GM08714 (cell line): ENCODE results near the gene FZD8.

Experiments
- H3K4me3 ChIP-seq: fragments of 200-500 bp; sonication (Bioruptor generic); 2 replicates; pipeline ENCODE4 v1.5.1; 2014; ENCODE audit warnings: mild to moderate bottlenecking, low read length, inconsistent platforms
- ZNF274 ChIP-seq: IDR thresholded peaks from 2 replicates; pipeline ENCODE4 v1.6.1; 2012; ENCODE audit warnings: mild to moderate bottlenecking, low read depth, low read length

Gene FZD8

DNA sequence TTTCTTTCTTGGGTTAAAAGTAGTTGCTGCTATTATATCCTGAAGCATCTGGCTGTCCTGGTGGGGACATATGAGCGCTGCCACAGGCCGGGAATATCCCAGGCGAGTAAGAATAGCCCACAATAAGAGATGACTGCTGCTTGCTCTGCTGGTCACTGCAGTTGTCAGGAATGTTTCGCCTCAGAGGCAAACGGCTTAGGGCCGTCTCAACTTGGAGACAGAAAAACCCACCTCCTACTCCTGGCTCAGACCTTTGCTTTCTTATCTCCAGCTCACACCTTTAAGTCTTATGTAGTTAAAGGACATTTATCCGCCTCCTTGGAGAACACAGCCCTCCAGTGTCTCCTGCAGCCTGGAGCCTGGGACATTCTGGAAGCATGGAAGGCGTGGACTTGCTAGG is 36.9 kb downstream of the FZD8 start, which contains the start of gene GJD4:
Gene GJD4, plus strand, starts transcription at position 151 of the 400 bp plus-strand sequence. Its CDS starts 227 bp downstream, at position 378.
- H3K4me3 ChIP-seq: no peak within 1 kb of the TSS
- TF ChIP-seq ZNF274: no peak

GRCh38 chr10:35600193-35600592 is 41.9 kb downstream of the FZD8 start:
- TF ChIP-seq ZNF274: no peak
- H3K4me3 ChIP-seq: no peak overlapping the region

DNA sequence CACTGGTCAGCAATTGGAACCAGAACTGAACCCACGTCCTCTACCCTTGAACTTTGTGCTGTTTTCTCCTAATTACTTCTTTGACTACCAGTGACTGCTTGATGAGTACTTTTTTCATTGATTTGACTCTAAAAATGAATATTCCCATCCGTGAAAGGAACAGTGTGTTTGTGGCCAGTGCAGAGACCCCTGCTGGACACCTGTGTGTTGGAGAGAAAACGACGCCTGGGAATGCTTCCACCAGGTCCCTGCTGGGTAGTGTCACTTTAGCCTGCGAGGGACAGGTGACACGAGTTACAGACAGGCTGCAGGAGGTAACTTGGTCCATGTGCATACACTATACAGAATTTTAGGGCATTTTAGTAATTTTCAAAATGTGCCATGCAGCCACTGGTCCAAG is 43.7 kb downstream of the FZD8 start:
- H3K4me3 ChIP-seq: no peak overlapping the region
- TF ChIP-seq ZNF274: no peak

GRCh38 chr10:35595106-35595505 is 47.0 kb downstream of the FZD8 start:
- no peak for TF ChIP-seq ZNF274
- no peak overlapping the region for H3K4me3 ChIP-seq

DNA sequence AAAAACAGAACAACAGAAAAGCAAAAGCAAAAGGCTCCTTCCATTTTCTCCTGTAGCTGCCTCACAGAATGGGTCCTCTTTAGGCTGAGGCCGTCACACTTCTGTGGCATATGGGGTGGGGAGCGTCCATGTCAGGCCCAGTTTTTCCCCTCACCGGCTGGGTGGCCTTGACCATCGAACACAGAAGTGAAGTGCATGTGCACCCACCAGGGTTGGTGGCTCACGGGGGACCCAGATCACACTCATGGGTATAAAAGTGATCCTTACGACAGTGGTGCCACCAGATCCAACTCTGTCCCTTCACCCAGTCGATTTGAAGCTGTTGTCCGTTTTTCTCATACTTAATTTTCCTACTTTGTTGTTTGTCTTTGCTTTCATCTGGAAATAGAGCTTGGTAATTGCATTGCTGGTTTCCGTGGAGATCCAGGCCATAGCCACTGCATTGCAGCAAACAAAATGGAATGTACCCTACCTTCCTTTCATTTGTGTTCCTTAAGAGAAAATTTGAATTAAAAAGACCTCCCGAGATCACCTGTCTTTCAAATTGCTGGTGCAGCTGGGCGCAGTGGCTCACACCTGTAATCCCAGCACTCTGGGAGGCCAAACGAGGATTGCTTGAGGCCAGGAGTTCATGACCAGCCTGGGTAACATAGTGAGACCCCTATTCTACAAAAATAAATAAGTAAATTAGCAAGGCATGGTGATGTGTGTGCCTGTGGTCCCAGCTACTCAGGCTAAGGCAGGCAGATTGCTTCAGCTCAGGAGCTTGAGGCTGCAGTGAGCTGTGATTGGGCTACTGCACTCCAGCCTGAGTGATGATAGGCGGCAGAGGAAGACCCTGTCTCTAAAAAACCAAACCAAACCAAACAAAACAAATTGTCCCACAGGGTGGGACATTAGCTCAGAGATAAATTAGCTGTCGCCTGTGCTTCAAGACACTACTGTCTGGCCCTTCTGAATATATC is 47.7 kb downstream of the FZD8 start:
- no peak for TF ChIP-seq ZNF274
- no peak overlapping the region for H3K4me3 ChIP-seq

- TF ChIP-seq ZNF274: no peak
Observed at GRCh38 chr10:35592441-35592840, 49.7 kb downstream of the FZD8 start.

DNA sequence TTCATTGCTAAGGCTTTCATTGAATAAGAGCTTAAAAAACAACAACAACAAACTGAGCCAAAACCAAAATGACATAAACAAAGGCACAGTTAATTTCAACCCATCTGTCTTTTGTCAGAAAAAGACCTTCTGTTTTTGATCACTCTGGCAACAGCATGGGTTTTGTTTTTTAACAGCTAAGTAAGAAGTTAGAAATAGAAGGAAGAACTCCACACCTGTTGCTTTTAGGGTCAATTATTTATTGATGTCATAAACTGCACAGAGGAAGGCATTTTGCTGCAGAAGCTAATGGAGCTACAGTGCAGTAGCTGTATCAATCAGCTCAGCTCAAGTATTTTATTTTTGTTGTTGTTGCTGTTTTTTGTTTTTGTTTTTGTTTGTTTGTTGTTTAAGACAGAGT is 53.3 kb downstream of the FZD8 start:
- no peak overlapping the region for H3K4me3 ChIP-seq
- no peak for TF ChIP-seq ZNF274

More at GRCh38 chr10:35592441-35592840, 49.7 kb downstream of the FZD8 start:
- H3K4me3 ChIP-seq: no peak overlapping the region
